CD4-positive, alpha-beta T cell treated with Interleukin-6 at 100 ng/mL for 8 hours (primary cell): ENCODE results near the gene HMGN5.

Experiments
- DNase-seq: peaks from one replicate; pipeline ENCODE4 v3.0.0-alpha.2; 2020; ENCODE audit warnings: mixed read lengths, low spot score

The HMGN5 gene

DNA sequence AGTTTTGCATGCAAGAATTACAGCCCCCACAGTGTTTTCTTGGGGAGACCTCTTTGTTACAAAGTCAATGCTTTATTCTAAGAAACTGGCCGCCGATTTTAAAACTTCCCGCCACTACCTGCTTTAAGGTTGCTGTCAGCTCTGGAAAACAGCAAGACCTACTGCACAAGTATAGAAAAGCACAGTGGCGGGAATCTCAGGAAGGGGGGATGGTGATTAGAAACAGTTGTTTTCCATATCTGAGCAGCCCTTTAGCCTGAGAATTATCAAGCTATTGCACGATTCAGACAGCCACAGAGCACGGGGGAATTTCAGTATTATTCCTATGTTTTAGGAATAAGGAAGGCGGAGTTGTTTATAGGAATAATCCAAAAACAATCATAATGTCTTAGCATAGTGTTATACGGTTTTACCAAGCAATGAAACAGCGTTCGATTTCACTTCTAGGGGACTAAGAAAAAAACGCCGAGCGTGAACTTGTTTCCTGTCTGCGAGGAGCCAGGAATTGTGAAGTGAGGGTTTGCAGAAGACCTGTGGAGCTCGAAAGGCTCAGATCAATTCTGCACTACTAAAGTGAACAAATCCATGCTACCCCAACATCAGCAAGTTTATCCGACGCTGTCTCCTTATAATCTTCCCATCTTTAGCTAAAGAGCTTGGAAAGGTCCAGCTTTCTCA lies 81.3 kb downstream of the HMGN5 start:
- DNase-seq = no peak

DNA sequence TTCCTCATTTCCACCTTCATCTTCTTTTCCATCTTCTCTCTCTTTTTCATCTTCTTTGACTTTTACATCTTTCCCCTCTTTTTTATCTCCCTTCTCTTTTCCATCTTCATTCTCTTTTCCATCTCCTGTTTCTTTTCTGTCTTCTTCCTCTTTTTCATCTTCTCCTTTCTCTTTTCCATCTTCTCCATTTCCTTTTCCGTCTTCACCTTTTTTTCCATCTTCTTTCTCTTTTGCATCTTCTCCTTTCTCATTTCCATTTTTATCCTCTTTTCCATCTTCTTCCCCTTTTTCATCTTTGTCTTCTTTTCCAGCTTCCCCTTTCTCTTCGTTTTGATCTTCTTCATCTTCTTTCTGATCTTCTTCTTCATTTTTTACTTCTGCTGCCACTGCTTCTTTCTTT lies 87.0 kb downstream of the HMGN5 start:
- no peak for DNase-seq

DNA sequence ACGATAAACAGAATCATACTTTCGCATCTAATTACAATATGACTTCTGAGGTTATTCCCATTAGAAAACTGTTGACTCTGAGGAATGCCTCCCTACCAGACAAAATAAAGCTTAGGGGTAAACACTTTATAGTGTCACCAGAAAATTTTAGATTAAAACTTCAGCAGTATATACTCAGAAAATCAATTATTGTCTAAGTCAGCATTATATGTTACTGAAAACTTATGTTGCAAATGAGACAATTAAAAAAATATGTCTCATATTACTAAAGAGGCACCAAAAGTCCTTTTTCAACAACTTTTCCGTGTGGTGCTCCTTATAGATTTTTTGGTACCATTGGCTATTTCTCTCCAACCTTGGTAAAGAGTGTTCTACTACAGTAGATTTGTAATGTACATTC lies 91.4 kb downstream of the HMGN5 start:
- DNase-seq = no peak

DNA sequence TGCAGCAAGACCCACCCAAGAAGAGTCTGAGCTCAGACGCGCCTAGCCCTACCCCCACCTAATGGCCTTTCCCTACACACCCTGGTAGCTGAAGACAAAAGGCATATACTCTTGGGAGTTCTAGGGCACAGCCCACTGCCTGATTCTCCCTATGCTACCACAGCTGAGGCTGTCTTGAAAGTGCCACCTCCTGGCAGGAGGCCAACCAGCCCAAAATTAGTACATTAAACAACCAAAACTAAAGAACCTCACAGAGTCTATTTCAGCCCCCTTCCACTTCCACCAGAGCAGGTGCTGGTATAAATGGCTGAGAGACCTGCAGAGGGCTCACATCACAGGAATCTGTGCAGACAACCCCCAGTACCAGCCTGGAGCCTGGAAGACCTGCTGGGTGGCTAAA lies 119.1 kb downstream of the HMGN5 start:
- DNase-seq = no peak
